Limb (tissue), 2 donors: ENCODE data around the gene NDUFV2.
"Not testable (repeated sequence)": the region's sequence is repeated elsewhere in the genome, so short reads cannot be mapped to it uniquely, and the experiment has no call there.

Experiments
- DNase-seq, 2 donors: peaks; one replicate each; pipeline ENCODE4 v3.0.0-alpha.2; 2016; ENCODE audit errors: extremely low spot score in 2 of 2

Gene NDUFV2

GRCh38 chr18:9102508-9103375, at the start of gene NDUFV2:
Gene NDUFV2 (plus strand): TSS chr18:9102699. CDS start chr18:9102744, 45 bp downstream.
- peak; percentile 96 to 99 for DNase-seq

DNA sequence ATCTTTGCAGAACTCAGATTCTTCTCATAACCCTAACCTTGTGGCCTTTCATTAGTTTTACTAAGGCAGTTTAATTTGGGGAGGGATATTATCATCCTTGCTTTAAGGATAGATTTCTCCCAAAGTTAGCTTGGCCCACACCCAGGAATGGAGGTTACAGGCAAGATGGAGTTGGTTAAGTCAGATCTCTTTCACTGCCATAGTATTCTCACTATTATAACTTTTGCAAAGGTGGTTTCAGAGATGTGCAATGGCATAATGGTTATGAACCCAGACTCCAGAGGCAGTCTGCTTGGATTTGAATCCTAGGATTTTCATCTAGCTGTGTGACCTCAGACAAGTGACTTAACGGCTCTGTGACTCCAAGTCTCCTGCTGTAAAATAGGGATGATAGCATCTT, 48.7 kb upstream of the NDUFV2 start:
- DNase-seq, result no peak

DNA sequence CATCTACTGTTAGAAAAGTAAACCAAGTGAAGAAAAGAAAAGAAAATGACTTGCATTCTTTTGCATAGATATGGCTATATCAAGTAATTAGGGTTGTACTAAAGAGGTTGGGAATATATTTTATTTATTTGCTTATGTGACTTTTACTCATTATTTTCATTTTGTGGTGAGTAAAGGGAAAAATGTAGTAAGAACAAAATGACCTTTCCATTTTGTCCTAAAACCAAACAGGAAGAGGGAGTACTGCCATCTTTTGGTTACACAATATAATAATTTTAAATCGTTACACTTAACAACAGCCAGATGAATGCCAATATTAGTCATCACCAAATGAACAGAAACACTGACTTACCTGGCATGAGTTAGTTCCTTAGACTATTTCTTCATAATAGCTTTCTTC, 47.3 kb upstream of the NDUFV2 start:
- DNase-seq, result no peak

DNA sequence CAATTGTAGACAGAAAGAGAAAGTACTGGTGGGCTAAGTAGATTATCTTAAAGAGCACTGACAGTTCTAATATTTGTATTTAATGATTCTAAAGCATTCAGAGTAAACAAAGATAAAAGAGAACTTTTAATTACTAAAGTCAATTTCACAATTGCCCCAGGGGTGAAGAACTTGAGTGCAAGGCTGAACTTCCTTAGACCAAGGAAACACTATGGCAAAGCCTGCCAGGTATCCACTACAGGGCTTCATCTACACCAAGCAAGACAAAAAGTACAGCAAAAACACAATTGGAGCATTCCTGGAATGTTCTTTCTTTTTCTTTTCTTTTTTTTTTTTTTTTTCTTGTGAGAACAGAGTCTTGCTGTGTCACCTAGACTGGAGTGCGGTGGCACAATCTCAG, 46.9 kb upstream of the NDUFV2 start:
- DNase-seq, result no peak

DNA sequence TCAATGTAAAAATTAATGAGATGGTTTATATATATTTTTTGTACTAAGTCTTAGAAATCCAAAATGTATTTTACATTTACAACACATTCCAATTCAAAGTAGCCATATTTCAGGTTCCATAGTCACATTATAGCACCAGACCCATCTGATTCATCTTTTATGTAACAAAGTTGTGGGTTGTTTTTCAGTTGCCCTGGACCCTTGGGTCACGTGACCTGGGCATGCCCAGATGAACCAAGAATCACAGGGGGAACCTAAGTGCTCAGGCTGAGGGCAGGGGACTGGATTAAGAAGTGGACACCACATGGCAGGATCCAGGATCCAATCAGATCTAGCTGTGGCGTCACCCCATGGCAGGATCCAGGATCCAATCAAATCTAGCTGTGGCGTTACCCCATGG, 44.9 kb upstream of the NDUFV2 start:
- DNase-seq, result no peak

GRCh38 chr18:9058406-9058805, 44.1 kb upstream of the NDUFV2 start:
- DNase-seq, result no peak

DNA sequence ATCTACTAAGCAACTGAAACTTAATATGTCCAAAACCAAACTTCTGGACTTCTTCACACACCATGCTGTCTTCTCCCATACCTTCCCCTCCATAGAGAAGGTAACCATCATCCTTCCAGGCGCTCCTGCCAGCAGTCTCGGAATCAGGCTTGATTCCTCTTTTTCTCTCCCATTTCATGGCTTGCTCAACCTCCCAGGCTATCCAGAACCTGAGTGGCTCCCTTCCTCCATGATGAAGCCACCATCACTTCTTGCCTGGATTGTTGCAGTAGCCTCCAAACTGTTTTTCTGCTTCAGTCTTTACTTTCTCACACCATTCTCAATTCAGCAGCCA, 40.1 kb upstream of the NDUFV2 start:
- DNase-seq, result no peak

DNA sequence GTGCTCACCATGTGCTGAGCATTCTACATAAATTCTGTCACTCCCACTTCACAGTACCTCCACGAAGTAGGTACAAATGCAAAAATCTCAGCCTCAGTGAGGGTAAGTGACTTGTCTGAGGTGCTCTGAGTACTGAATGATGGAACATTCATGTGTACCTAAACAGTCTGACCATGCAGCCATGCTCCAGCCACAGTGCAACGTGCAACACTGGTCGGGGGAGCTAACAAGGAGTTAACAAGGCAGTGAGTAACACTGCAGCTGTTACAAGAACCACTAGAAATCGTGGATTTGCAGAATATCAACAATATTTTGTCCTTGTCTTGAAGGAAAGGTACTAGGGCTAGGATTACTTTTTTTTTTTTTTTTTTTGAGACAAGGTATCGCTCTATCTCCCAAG, 36.6 kb upstream of the NDUFV2 start:
- no peak for DNase-seq

GRCh38 chr18:9066358-9066757, 36.1 kb upstream of the NDUFV2 start:
- DNase-seq, result no peak

GRCh38 chr18:9066817-9067306, 35.6 kb upstream of the NDUFV2 start:
- no peak for DNase-seq

- no peak for DNase-seq
Measured at GRCh38 chr18:9067823-9068222, 34.7 kb upstream of the NDUFV2 start.

DNA sequence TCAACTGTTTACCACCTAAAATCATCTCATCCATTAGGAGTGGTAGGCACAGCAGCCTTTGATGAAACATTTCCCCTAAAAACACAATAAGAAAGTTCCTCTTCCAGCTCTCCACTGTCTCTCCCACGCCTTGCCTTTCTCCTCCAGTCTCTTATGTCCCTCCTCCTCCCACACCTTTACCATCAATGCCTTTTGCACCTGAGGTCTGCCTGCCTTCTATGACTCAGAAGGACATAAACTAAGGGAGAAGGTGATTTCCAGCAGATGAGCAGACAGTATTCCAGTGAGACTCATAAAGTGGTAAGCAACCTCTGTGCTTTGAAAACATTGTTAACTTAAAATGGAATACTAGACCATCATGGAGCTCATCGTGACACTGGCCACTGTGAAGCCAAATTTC, 34.2 kb upstream of the NDUFV2 start:
- no peak for DNase-seq

- DNase-seq, result peak in 1 of 2 donors; percentile 19
Measured at GRCh38 chr18:9069601-9070000, 32.9 kb upstream of the NDUFV2 start.

GRCh38 chr18:9070212-9070611, 32.3 kb upstream of the NDUFV2 start:
- no peak for DNase-seq

- DNase-seq, result no peak
Measured at GRCh38 chr18:9079818-9080528, 22.5 kb upstream of the NDUFV2 start.

GRCh38 chr18:9081940-9082339, 20.6 kb upstream of the NDUFV2 start:
- no peak for DNase-seq

DNA sequence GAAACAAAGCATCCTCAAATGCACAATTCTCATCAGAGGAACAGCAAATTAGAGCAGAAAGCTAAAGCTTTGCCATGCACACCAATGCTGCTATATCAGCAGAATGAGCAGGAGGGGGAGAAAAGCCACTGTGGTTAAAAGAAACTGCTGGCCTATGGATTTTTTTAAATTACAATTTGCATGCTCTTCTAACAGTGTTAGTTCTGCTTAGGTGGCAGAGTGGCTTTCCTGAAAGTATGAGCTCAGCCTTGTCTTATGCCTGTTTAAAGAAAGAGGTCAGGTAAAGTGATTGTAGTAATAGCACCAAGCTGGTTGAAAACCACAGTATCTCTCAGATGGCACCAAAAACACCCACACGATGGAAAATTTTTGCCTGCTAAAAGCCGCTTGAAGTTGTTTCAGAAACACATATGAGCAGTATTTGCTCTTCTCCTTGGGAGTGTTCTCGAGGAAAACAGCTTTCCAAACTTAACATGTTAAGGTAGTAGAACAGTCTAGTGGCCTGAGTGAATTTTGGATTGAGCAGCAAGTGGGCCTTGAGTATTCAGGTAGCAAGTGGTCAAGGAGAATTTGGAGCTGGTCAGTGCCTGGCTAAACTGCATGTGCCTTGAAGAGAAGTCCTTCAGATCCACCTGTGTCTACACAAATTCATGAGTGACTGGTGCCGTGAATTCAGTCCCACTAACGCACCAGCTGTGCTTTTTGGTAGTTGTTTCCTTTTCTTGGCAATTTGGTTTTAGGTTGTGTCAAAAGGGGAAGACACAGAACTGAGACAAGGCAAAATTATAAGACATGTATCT, 19.6 kb upstream of the NDUFV2 start:
- DNase-seq, result no peak

- DNase-seq, result no peak
Measured at GRCh38 chr18:9086015-9086414, 16.5 kb upstream of the NDUFV2 start.

- no peak for DNase-seq
Measured at GRCh38 chr18:9086624-9087023, 15.9 kb upstream of the NDUFV2 start.

GRCh38 chr18:9087144-9087543, 15.4 kb upstream of the NDUFV2 start:
- no peak for DNase-seq

GRCh38 chr18:9088252-9088651, 14.2 kb upstream of the NDUFV2 start:
- DNase-seq, result no peak

GRCh38 chr18:9088727-9089126, 13.8 kb upstream of the NDUFV2 start:
- DNase-seq, result not testable (repeated sequence)
